SK-N-MC (cell line): Measurements from ENCODE around the gene TELO2.

Source experiments
- EZH2 ChIP-seq: fragments of 200-600 bp; sonication (generic); IDR thresholded peaks from one replicate; pipeline ENCODE4 v1.6.1; 2017; ENCODE audit warnings: antibody characterized with exemption
- FOXP2 ChIP-seq: optimal IDR thresholded peaks from 2 replicates; pipeline ENCODE3; 2011; ENCODE audit warnings: mild to moderate bottlenecking, moderate library complexity; ENCODE audit not compliant: insufficient read depth; ENCODE audit errors: extremely low read length, control extremely low read depth
- POLR2AphosphoS5 ChIP-seq: IDR thresholded peaks from 2 replicates; pipeline ENCODE4 v1.6.1; 2012; ENCODE audit warnings: mild to moderate bottlenecking, low read depth, low read length, borderline replicate concordance

- no peak for TF ChIP-seq EZH2
- no peak for TF ChIP-seq POLR2AphosphoS5
- no peak for TF ChIP-seq FOXP2
Observed at GRCh38 chr16:1510941-1511351, 17.8 kb downstream of the TELO2 start.
